Glutamatergic neuron (in vitro differentiated cells): ENCODE measurements around the gene SARDH. TPM values are rescaled to one million over a fixed set of nuclear protein-coding genes. Genes with fewer than 3 reads are reported as not detected.

Source experiments
- DNase-seq: peaks from one replicate; pipeline ENCODE4 v3.0.0; 2022
- H3K27ac Mint-ChIP-seq: one replicate; pipeline ENCODE4 v1.8.0; 2020; ENCODE audit warnings: mild to moderate bottlenecking, mixed read lengths, inconsistent platforms; ENCODE audit not compliant: unreplicated experiment
- H3K27me3 Mint-ChIP-seq: one replicate; pipeline ENCODE4 v1.8.0; 2020; ENCODE audit warnings: mild to moderate bottlenecking, moderate library complexity, mixed read lengths, inconsistent platforms; ENCODE audit not compliant: unreplicated experiment
- H3K36me3 Mint-ChIP-seq: one replicate; pipeline ENCODE4 v1.8.0; 2020; ENCODE audit warnings: mild to moderate bottlenecking, mixed read lengths, inconsistent platforms; ENCODE audit not compliant: unreplicated experiment
- H3K4me1 Mint-ChIP-seq: one replicate; pipeline ENCODE4 v1.8.0; 2020; ENCODE audit warnings: mild to moderate bottlenecking, low read depth, mixed read lengths, inconsistent platforms; ENCODE audit not compliant: unreplicated experiment
- H3K4me3 Mint-ChIP-seq: one replicate; pipeline ENCODE4 v1.8.0; 2020; ENCODE audit warnings: mild to moderate bottlenecking, mixed read lengths, inconsistent platforms; ENCODE audit not compliant: unreplicated experiment
- H3K9me3 Mint-ChIP-seq: one replicate; pipeline ENCODE4 v1.8.0; 2020; ENCODE audit warnings: mild to moderate bottlenecking, moderate library complexity, mixed read lengths, inconsistent platforms; ENCODE audit not compliant: unreplicated experiment
- CTCF ChIP-seq: fragments of 200-600 bp; sonication (generic); IDR thresholded peaks from one replicate; pipeline ENCODE4 v1.5.0; 2021; ENCODE audit not compliant: partially characterized antibody, unreplicated experiment
- total RNA-seq: library from RNA; stranded (reverse); fragmentation: NEBNext Ultra II Directional; extraction: Animal tissue kit (Norgen Biotek cat#: 25700); gene quantifications from one replicate; pipeline ENCODE4 v1.2.1, GENCODE V29; 2021; ENCODE audit not compliant: unreplicated experiment

The SARDH gene
- total RNA-seq, 1 donor from 2014 or later: 2.0 TPM

- Mint-ChIP-seq H3K36me3 (peaks cover 4% of the 10 kb centered on the region), H3K4me3 (no peak overlapping the region), H3K4me1 (no peaks in the 10 kb centered on the region), H3K9me3 (peaks cover 4% of the 10 kb centered on the region), H3K27me3 (peaks cover 5% of the 10 kb centered on the region), H3K27ac (no peak overlapping the region)
- no peak for TF ChIP-seq CTCF
- DNase-seq: no peak
Measured at GRCh38 chr9:133672503-133673257, 65.5 kb downstream of the SARDH start.

- TF ChIP-seq CTCF: no peak
- Mint-ChIP-seq H3K4me1 (peaks cover 3% of the 10 kb centered on the region), H3K27me3 (peaks cover 8% of the 10 kb centered on the region), H3K27ac (no peak overlapping the region), H3K4me3 (no peak overlapping the region), H3K9me3 (peaks cover 4% of the 10 kb centered on the region), H3K36me3 (peaks cover 4% of the 10 kb centered on the region)
- DNase-seq: no peak
Measured at GRCh38 chr9:133671371-133671770, 66.8 kb downstream of the SARDH start.

- peaks cover 3% of the 10 kb centered on the region for H3K4me1 Mint-ChIP-seq
- no peak for TF ChIP-seq CTCF
- H3K27ac Mint-ChIP-seq: no peak overlapping the region
- H3K36me3 Mint-ChIP-seq: peaks cover 4% of the 10 kb centered on the region
- no peak for DNase-seq
- H3K4me3 Mint-ChIP-seq: no peak overlapping the region
- H3K9me3 Mint-ChIP-seq: peaks cover 2% of the 10 kb centered on the region
- peaks cover 8% of the 10 kb centered on the region for H3K27me3 Mint-ChIP-seq
Measured at GRCh38 chr9:133670466-133670865, 67.7 kb downstream of the SARDH start.

- TF ChIP-seq CTCF: no peak
- Mint-ChIP-seq H3K27me3 (peaks cover 8% of the 10 kb centered on the region), H3K4me1 (peaks cover 3% of the 10 kb centered on the region), H3K27ac (no peak overlapping the region), H3K9me3 (no peaks in the 10 kb centered on the region), H3K4me3 (no peak overlapping the region), H3K36me3 (peaks cover 4% of the 10 kb centered on the region)
- DNase-seq: no peak
Measured at GRCh38 chr9:133669182-133669801, 68.9 kb downstream of the SARDH start.
